ENCODE data around the gene CADPS2. TPM values are rescaled to one million over a fixed set of nuclear protein-coding genes. Genes with fewer than 3 reads are reported as not detected.

CADPS2 gene
- total and polyA plus RNA-seq, 8 donors: 34.2 to 83.4 (median 64.6) TPM

GRCh38 chr7:122653685-122654084 is 232.6 kb downstream of the CADPS2 start:
- Histone ChIP-seq H3K9me3 (peaks cover 0 to 2% of the 10 kb centered on the region in 2 donors), H3K36me3 (no peaks in the 10 kb centered on the region), H3K27me3 (no peaks in the 10 kb centered on the region), H3K4me1 (no peaks in the 10 kb centered on the region), H3K27ac (no peak overlapping the region), H3K4me3 (no peak overlapping the region)
- no peak for DNase-seq
- ATAC-seq: no peak
- intact Hi-C loops (cut with DNase I): no loop called here
- no peak for TF ChIP-seq CTCF (IDR thresholded peaks at IDR 0.05)

GRCh38 chr7:122652876-122653275 is 233.4 kb downstream of the CADPS2 start:
- Histone ChIP-seq H3K4me1 (no peaks in the 10 kb centered on the region), H3K27ac (no peak overlapping the region), H3K4me3 (no peak overlapping the region), H3K9me3 (peaks cover 0 to 2% of the 10 kb centered on the region in 2 donors), H3K27me3 (no peaks in the 10 kb centered on the region), H3K36me3 (no peaks in the 10 kb centered on the region)
- intact Hi-C loops (cut with DNase I): no loop called here
- DNase-seq (peak in 1 of 4 donors; percentile 25), ATAC-seq (peak; percentile 45)
- TF ChIP-seq CTCF (IDR thresholded peaks at IDR 0.05): no peak

- Histone ChIP-seq H3K36me3 (no peaks in the 10 kb centered on the region), H3K27ac (no peak overlapping the region), H3K4me3 (no peak overlapping the region), H3K4me1 (no peaks in the 10 kb centered on the region), H3K27me3 (no peaks in the 10 kb centered on the region), H3K9me3 (no peaks in the 10 kb centered on the region)
- intact Hi-C loops (cut with DNase I): no loop called here
- no peak for ATAC-seq
- DNase-seq: no peak
- no peak for TF ChIP-seq CTCF (IDR thresholded peaks at IDR 0.05)
These were observed 234.8 kb downstream of the CADPS2 start for GRCh38 chr7:122651451-122651850.

- H3K4me1 ChIP-seq: no peaks in the 10 kb centered on the region
- no peaks in the 10 kb centered on the region for H3K36me3 ChIP-seq
- ATAC-seq (no peak), DNase-seq (peak in 1 of 4 donors; percentile 38)
- no peak for TF ChIP-seq CTCF (IDR thresholded peaks at IDR 0.05)
- H3K27ac ChIP-seq: no peak overlapping the region
- no peak overlapping the region for H3K4me3 ChIP-seq
- H3K27me3 ChIP-seq: no peaks in the 10 kb centered on the region
- peaks cover 0 to 1% of the 10 kb centered on the region in 2 donors for H3K9me3 ChIP-seq
- intact Hi-C loops (cut with DNase I): no loop called here
These were observed 243.0 kb downstream of the CADPS2 start for GRCh38 chr7:122643250-122643649.

- no peak for ATAC-seq
- intact Hi-C loops (cut with DNase I): no loop called here
- Histone ChIP-seq H3K4me3 (no peak overlapping the region), H3K36me3 (no peaks in the 10 kb centered on the region), H3K27me3 (no peaks in the 10 kb centered on the region), H3K4me1 (no peaks in the 10 kb centered on the region), H3K9me3 (peaks cover 0 to 5% of the 10 kb centered on the region in 2 donors), H3K27ac (no peak overlapping the region)
- no peak for DNase-seq
- no peak for TF ChIP-seq CTCF (IDR thresholded peaks at IDR 0.05)
These were observed 247.8 kb downstream of the CADPS2 start for GRCh38 chr7:122638459-122638858.
